PC-9 (cell line): ENCODE data around the gene NEUROG3. TPM values are rescaled to one million over a fixed set of nuclear protein-coding genes. Genes with fewer than 3 reads are reported as not detected.

ENCODE experiments used
- BruUV-seq: library from RNA; stranded (reverse); fragments of 400-500 nt; replicated peaks from 2 replicates; lab custom pipeline; 2021; lab: Mats Ljungman, UMichigan
- CTCF ChIA-PET: fragments of 300-600 bp; sonication (Branson Sonifier 250); formaldehyde crosslinking; loops from one replicate; lab custom pipeline; 2022; ENCODE audit warnings: antibody characterized with exemption; lab: Charles Lee
- POLR2A ChIA-PET: fragments of 300-600 bp; sonication (Branson Sonifier 250); formaldehyde crosslinking; loops from one replicate; lab custom pipeline; 2022; ENCODE audit warnings: antibody characterized with exemption; ENCODE audit not compliant: unreplicated experiment; lab: Charles Lee
- DNase-seq, 2 experiments: peaks; one replicate each; pipeline versions ENCODE4 v3.0.0 to v3.0.0-alpha.2; 2015 to 2022; ENCODE audit warnings: mixed read lengths in 1 of 2
- H2AFZ ChIP-seq: fragments of 200-600 bp; sonication (generic); 2 replicates; pipeline ENCODE4 v1.8.1; 2017; ENCODE audit warnings: antibody characterized with exemption
- H3F3A ChIP-seq: fragments of 200-600 bp; sonication (generic); 2 replicates; pipeline ENCODE4 v1.8.1; 2017; ENCODE audit warnings: antibody characterized with exemption, mild to moderate bottlenecking, low read depth; ENCODE audit not compliant: insufficient read depth
- H3K27ac ChIP-seq: fragments of 200-600 bp; sonication (generic); 2 replicates; pipeline ENCODE4 v1.6.1; 2016; ENCODE audit warnings: mixed run types
- H3K27me3 ChIP-seq: fragments of 200-600 bp; sonication (generic); 2 replicates; pipeline ENCODE4 v1.6.1; 2016; ENCODE audit warnings: low read depth, mixed run types; ENCODE audit not compliant: insufficient read depth
- H3K36me3 ChIP-seq: fragments of 200-600 bp; sonication (generic); 2 replicates; pipeline ENCODE4 v1.6.1; 2016; ENCODE audit warnings: low read depth, mixed run types
- H3K4me1 ChIP-seq: fragments of 200-600 bp; sonication (generic); replicated peaks from 2 replicates; pipeline ENCODE4 v1.6.1; 2016; ENCODE audit warnings: mixed run types; ENCODE audit not compliant: insufficient read depth
- H3K4me2 ChIP-seq: fragments of 200-600 bp; sonication (generic); 2 replicates; pipeline ENCODE4 v1.6.1; 2017; ENCODE audit warnings: mixed run types
- H3K4me3 ChIP-seq: fragments of 200-600 bp; sonication (generic); 2 replicates; pipeline ENCODE4 v1.6.1; 2016; ENCODE audit warnings: mixed run types
- H3K79me2 ChIP-seq: fragments of 200-600 bp; sonication (generic); 2 replicates; pipeline ENCODE4 v1.6.1; 2017; ENCODE audit warnings: low read depth, mixed run types
- H3K9me2 ChIP-seq: fragments of 200-600 bp; sonication (generic); 2 replicates; pipeline ENCODE4 v1.8.1; 2017; ENCODE audit warnings: mild to moderate bottlenecking; ENCODE audit not compliant: insufficient read depth
- H3K9me3 ChIP-seq: fragments of 200-600 bp; sonication (generic); 2 replicates; pipeline ENCODE4 v1.8.1; 2016; ENCODE audit warnings: low read depth; ENCODE audit not compliant: insufficient read depth
- H4K20me1 ChIP-seq: fragments of 200-600 bp; sonication (generic); 2 replicates; pipeline ENCODE4 v1.8.1; 2017; ENCODE audit not compliant: insufficient read depth
- EZH2 ChIP-seq: fragments of 200-600 bp; sonication (generic); IDR thresholded peaks from 2 replicates; pipeline ENCODE4 v1.8.0; 2017; ENCODE audit warnings: antibody characterized with exemption, low read depth
- intact Hi-C: fragments of 100-400 bp; cut with micrococcal nuclease; formaldehyde crosslinking; loops from one replicate; pipeline ENCODE4 v1.10.0; 2022; ENCODE audit not compliant: unreplicated experiment
- total RNA-seq: library from RNA; stranded (reverse); gene quantifications from 2 replicates; pipeline ENCODE4 v1.2.3, GENCODE V29; 2021
- TF ChIP-seq, protein P1 (sequence below): fragments of 200-600 bp; sonication (generic); conservative IDR thresholded peaks from 2 replicates; pipeline ENCODE4 v1.6.1; 2017; ENCODE audit warnings: mixed run types, antibody characterized with exemption, mild to moderate bottlenecking, moderate library complexity

NEUROG3 gene
- total RNA-seq, 1 experiment from 2014 or later: not detected

GRCh38 chr10:69552268-69552667, 21.0 kb downstream of the NEUROG3 start:
- Histone ChIP-seq H3K9me2 (no peaks in the 10 kb centered on the region), H3K27me3 (peaks cover 56% of the 10 kb centered on the region), H2AFZ (no peak overlapping the region), H3K36me3 (no peaks in the 10 kb centered on the region), H4K20me1 (no peaks in the 10 kb centered on the region), H3K4me1 (no peaks in the 10 kb centered on the region), H3K27ac (no peak overlapping the region), H3K9me3 (peaks cover 20% of the 10 kb centered on the region), H3F3A (no peaks in the 10 kb centered on the region), H3K4me2 (no peak overlapping the region), H3K4me3 (no peak overlapping the region), H3K79me2 (no peaks in the 10 kb centered on the region)
- BruUV-seq: no TSS peak
- POLR2A ChIA-PET: no interaction called here
- CTCF ChIA-PET: no interaction called here
- intact Hi-C loops: no loop called here
- TF ChIP-seq EZH2: no peak
- TF ChIP-seq, protein P1, sequence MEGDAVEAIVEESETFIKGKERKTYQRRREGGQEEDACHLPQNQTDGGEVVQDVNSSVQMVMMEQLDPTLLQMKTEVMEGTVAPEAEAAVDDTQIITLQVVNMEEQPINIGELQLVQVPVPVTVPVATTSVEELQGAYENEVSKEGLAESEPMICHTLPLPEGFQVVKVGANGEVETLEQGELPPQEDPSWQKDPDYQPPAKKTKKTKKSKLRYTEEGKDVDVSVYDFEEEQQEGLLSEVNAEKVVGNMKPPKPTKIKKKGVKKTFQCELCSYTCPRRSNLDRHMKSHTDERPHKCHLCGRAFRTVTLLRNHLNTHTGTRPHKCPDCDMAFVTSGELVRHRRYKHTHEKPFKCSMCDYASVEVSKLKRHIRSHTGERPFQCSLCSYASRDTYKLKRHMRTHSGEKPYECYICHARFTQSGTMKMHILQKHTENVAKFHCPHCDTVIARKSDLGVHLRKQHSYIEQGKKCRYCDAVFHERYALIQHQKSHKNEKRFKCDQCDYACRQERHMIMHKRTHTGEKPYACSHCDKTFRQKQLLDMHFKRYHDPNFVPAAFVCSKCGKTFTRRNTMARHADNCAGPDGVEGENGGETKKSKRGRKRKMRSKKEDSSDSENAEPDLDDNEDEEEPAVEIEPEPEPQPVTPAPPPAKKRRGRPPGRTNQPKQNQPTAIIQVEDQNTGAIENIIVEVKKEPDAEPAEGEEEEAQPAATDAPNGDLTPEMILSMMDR: no peak
- no peak for DNase-seq

DNA sequence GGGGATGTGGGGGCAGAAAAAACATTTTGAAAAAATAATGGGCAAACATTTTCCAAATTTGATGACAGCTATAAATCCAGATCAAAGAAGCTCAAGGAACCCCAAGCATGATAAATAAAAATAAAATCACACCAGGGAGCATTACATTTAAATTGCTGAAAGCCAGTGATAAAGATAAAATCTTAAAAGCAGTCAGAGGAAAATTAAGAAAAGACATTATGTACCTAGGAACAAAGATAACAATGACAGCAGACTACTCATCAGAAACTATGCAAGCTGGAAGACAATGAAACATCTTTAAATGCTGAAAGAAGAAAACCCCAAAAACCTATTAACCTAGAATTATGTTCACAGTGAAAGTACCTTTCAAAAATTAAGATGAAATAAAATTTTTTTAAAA, 23.3 kb downstream of the NEUROG3 start:
- DNase-seq: no peak
- H3K27ac ChIP-seq: no peak overlapping the region
- H3K9me2 ChIP-seq: no peaks in the 10 kb centered on the region
- H3K4me1 ChIP-seq: no peaks in the 10 kb centered on the region
- H3K9me3 ChIP-seq: peaks cover 20% of the 10 kb centered on the region
- no TSS peak for BruUV-seq
- H2AFZ ChIP-seq: no peak overlapping the region
- H4K20me1 ChIP-seq: no peaks in the 10 kb centered on the region
- TF ChIP-seq, protein P1: no peak
- no peak for TF ChIP-seq EZH2
- intact Hi-C loops: no loop called here
- H3K4me2 ChIP-seq: no peak overlapping the region
- H3K27me3 ChIP-seq: peaks cover 48% of the 10 kb centered on the region
- no peaks in the 10 kb centered on the region for H3F3A ChIP-seq
- ChIA-PET CTCF (no interaction called here), POLR2A (interaction anchor here (0.6 kb wide), 1 partner anchor 20 kb away, joined by 4 read pairs; no protein-coding TSS in a partner anchor)
- no peak overlapping the region for H3K4me3 ChIP-seq
- H3K36me3 ChIP-seq: no peaks in the 10 kb centered on the region
- H3K79me2 ChIP-seq: no peaks in the 10 kb centered on the region

- Histone ChIP-seq H3K36me3 (no peaks in the 10 kb centered on the region), H3K9me3 (peaks cover 2% of the 10 kb centered on the region; the same call in 1 of the 2 replicates), H3K27me3 (peaks cover 48% of the 10 kb centered on the region), H3F3A (no peaks in the 10 kb centered on the region), H2AFZ (no peak overlapping the region), H3K79me2 (no peaks in the 10 kb centered on the region), H4K20me1 (no peaks in the 10 kb centered on the region), H3K4me2 (no peak overlapping the region), H3K9me2 (no peaks in the 10 kb centered on the region), H3K4me3 (no peak overlapping the region), H3K4me1 (no peaks in the 10 kb centered on the region), H3K27ac (no peak overlapping the region)
- ChIA-PET CTCF (no interaction called here), POLR2A (no interaction called here)
- BruUV-seq: no TSS peak
- DNase-seq: no peak
- TF ChIP-seq EZH2: no peak
- TF ChIP-seq, protein P1: no peak
- intact Hi-C loops: no loop called here
Measured at GRCh38 chr10:69541463-69541862, 31.8 kb downstream of the NEUROG3 start.
